AG10803 (cell line): Measurements from ENCODE around the gene SHKBP1.
A peak's percentile ranks its signal among the peaks of the same experiment; 100 is the strongest.

Source experiments
- DNase-seq: peaks from one replicate; pipeline ENCODE4 v3.0.0; 2010; ENCODE audit warnings: low read depth
- H3K4me3 ChIP-seq: 2 replicates; pipeline ENCODE4 v1.5.1; 2011; ENCODE audit warnings: mild to moderate bottlenecking, low read length, control low read depth
- TF ChIP-seq, protein P1 (sequence below): conservative IDR thresholded peaks from 2 replicates; pipeline ENCODE4 v1.5.1; 2011; ENCODE audit warnings: mild to moderate bottlenecking, low read length, control low read depth, inconsistent platforms

Gene SHKBP1

DNA sequence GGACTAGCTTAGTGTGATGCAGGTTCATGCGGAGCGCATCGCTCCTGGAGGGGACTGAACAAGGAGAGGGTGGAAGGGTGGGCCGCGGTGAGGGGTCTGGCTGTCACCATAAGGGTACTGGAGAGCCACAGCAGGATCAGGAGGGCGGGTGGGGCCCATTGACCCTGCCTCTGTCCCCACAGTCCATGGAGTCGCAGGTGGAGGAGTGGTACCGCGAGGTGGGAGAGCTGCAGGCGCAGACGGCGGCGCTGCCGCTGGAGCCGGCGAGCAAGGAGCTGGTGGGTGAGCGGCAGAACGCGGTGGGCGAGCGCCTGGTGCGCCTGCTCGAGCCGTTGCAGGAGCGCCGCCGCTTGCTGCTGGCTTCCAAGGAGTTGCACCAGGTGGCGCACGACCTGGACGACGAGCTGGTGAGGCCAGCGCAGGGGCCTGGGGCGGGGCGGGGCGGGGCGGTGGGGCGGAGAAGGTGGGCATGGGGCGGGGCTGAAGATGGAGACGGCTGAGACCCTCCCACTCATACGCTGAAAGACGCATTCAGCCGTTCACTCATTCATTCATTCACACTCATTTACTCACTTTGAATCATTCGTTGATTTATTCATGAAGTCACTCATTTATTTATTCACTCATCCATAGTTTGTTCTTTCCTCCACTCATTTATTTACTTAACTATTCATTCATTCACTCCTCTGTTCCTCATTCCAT lies 27.5 kb upstream of the SHKBP1 start:
- peak; percentile 28 for DNase-seq
- H3K4me3 ChIP-seq: no peak overlapping the region
- TF ChIP-seq, protein P1, sequence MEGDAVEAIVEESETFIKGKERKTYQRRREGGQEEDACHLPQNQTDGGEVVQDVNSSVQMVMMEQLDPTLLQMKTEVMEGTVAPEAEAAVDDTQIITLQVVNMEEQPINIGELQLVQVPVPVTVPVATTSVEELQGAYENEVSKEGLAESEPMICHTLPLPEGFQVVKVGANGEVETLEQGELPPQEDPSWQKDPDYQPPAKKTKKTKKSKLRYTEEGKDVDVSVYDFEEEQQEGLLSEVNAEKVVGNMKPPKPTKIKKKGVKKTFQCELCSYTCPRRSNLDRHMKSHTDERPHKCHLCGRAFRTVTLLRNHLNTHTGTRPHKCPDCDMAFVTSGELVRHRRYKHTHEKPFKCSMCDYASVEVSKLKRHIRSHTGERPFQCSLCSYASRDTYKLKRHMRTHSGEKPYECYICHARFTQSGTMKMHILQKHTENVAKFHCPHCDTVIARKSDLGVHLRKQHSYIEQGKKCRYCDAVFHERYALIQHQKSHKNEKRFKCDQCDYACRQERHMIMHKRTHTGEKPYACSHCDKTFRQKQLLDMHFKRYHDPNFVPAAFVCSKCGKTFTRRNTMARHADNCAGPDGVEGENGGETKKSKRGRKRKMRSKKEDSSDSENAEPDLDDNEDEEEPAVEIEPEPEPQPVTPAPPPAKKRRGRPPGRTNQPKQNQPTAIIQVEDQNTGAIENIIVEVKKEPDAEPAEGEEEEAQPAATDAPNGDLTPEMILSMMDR: peak; percentile 27

DNA sequence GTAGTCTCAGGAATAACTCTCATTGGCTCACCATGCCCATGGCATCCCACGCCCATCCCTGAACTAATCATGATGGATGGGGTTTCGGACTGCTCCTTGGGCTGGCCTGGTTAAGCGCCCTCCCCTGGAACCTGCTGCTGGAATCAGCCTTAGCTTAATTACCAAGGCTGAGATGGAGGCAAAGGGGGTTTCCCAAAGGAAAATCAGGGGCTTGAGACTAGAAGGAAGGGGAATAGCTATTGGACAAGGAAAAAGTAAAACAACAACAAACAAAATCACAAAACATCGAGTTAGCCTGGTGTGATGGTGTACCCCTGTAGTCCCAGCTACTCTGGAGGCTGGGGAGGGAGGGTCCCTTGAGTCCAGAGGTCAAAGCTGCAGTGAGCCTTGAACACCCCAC lies 25.7 kb upstream of the SHKBP1 start:
- no peak overlapping the region for H3K4me3 ChIP-seq
- TF ChIP-seq, protein P1: no peak
- DNase-seq: no peak

DNA sequence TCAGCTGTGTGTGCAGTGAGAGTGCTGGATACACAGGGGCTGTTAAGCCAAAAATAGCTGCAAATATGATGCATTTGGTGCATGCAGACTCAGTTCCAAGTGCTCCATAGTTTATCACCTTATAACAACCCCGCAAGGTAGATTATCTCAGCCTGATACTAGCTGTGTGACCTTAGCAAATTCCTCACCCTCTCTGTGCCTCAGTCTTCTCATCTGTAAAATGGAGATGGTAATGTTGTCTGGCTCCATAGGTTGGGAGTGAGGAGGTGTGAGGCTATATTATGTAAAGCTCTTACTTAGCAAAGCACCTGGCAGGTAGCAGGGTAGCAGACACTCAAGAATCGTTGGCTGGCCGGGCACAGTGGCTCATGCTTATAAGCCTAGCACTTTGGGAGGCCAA lies 23.8 kb upstream of the SHKBP1 start:
- no peak overlapping the region for H3K4me3 ChIP-seq
- DNase-seq: no peak
- TF ChIP-seq, protein P1: no peak

DNA sequence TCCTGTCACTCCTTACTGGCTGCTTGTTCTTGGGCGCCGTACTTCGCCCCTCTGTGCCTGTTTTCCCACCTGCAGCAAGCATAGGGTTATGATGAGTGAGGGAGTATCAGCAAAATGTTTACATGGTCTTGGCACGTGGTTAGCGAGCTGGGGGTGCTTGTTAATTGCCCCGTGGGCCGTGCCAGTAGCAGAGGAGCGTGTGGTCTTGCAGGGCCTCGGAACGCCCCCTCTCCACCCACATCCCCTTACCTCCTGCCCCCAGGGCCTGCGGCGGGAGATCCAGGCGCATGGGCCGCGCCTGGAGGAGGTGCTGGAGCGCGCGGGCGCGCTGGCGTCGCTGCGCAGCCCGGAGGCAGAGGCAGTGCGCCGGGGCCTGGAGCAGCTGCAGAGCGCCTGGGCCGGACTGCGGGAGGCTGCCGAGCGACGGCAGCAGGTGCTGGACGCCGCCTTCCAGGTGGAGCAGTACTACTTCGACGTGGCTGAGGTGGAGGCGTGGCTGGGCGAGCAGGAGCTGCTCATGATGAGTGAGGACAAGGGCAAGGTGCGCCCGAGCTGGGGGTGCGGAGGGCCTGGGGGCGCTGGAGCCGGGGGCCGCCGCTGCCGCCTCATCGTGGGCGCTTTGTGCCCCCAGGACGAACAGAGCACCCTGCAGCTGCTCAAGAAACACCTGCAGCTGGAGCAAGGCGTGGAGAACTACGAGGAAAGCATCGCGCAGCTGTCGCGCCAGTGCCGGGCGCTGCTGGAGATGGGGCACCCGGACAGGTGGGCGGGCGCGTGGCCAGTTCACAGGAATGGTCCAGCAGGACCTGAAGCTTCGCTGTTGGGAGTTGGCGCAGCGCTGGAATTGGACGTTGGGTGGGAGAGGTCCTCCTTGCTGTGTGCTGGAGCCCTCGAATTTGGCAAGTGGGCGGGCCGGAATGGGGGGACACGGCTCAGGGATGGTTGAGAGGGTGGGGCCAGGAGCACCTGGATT lies 22.5 kb upstream of the SHKBP1 start:
- no peak overlapping the region for H3K4me3 ChIP-seq
- TF ChIP-seq, protein P1: no peak
- no peak for DNase-seq

DNA sequence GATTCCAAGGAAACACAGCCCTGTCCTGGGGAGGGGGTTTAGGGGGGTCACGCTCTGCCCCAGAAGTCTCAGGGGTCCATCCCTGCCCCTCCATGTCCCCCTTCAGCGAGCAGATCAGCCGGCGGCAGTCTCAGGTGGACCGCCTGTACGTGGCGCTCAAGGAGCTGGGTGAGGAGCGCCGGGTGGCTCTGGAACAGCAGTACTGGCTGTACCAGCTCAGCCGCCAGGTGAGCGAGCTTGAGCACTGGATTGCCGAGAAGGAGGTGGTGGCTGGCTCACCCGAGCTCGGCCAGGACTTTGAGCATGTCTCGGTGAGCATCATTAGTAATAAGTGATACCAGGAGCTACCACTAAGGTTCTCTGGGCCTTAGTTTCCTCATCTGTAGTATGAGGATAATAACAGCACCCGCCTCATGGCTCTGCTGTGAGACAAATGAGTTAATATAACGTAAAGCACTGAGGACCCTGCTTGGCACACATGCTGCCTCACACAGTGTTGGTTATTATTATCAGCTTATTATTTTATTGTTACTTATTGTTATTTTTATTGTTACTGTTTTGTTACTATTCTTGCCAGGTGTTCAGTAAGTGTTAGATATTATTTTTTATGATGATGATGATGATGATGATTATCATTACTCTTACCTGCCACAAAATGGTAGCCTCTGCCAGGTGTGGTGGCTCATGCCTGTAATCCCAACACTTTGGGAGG lies 20.5 kb upstream of the SHKBP1 start:
- no peak for DNase-seq
- H3K4me3 ChIP-seq: no peak overlapping the region
- TF ChIP-seq, protein P1: no peak

DNA sequence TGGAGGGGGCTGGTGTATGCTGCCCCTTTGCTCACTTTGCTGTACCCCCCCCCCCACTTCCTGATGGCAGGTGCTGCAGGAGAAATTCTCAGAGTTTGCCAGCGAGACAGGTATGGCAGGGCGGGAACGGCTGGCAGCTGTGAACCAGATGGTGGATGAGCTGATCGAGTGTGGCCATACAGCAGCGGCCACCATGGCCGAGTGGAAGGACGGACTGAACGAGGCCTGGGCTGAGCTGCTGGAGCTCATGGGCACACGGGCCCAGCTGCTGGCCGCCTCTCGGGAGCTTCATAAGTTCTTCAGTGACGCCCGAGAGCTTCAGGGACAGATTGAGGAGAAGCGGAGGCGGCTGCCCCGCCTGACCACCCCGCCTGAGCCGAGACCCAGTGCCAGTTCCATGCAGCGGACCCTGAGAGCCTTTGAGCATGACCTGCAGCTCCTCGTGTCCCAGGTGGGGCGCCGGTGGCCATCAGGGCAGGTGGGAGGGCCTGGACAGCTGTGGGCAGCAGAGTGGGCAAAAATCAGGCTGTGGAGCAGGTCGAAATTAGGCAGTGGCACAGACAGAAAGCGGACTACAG lies 19.6 kb upstream of the SHKBP1 start:
- DNase-seq: no peak
- TF ChIP-seq, protein P1: no peak
- no peak overlapping the region for H3K4me3 ChIP-seq
